PC-9 (cell line): ENCODE data around the gene EFCAB9. TPM values are rescaled to one million over a fixed set of nuclear protein-coding genes. Genes with fewer than 3 reads are reported as not detected.

Source experiments
- BruUV-seq: library from RNA; stranded (reverse); fragments of 400-500 nt; replicated peaks from 2 replicates; lab custom pipeline; 2021; lab: Mats Ljungman, UMichigan
- CTCF ChIA-PET: fragments of 300-600 bp; sonication (Branson Sonifier 250); formaldehyde crosslinking; loops from one replicate; lab custom pipeline; 2022; ENCODE audit warnings: antibody characterized with exemption; lab: Charles Lee
- POLR2A ChIA-PET: fragments of 300-600 bp; sonication (Branson Sonifier 250); formaldehyde crosslinking; loops from one replicate; lab custom pipeline; 2022; ENCODE audit warnings: antibody characterized with exemption; ENCODE audit not compliant: unreplicated experiment; lab: Charles Lee
- DNase-seq, 2 experiments: peaks; one replicate each; pipeline versions ENCODE4 v3.0.0 to v3.0.0-alpha.2; 2015 to 2022; ENCODE audit warnings: mixed read lengths in 1 of 2
- H2AFZ ChIP-seq: fragments of 200-600 bp; sonication (generic); 2 replicates; pipeline ENCODE4 v1.8.1; 2017; ENCODE audit warnings: antibody characterized with exemption
- H3F3A ChIP-seq: fragments of 200-600 bp; sonication (generic); 2 replicates; pipeline ENCODE4 v1.8.1; 2017; ENCODE audit warnings: antibody characterized with exemption, mild to moderate bottlenecking, low read depth; ENCODE audit not compliant: insufficient read depth
- H3K27ac ChIP-seq: fragments of 200-600 bp; sonication (generic); 2 replicates; pipeline ENCODE4 v1.6.1; 2016; ENCODE audit warnings: mixed run types
- H3K27me3 ChIP-seq: fragments of 200-600 bp; sonication (generic); 2 replicates; pipeline ENCODE4 v1.6.1; 2016; ENCODE audit warnings: low read depth, mixed run types; ENCODE audit not compliant: insufficient read depth
- H3K36me3 ChIP-seq: fragments of 200-600 bp; sonication (generic); 2 replicates; pipeline ENCODE4 v1.6.1; 2016; ENCODE audit warnings: low read depth, mixed run types
- H3K4me1 ChIP-seq: fragments of 200-600 bp; sonication (generic); replicated peaks from 2 replicates; pipeline ENCODE4 v1.6.1; 2016; ENCODE audit warnings: mixed run types; ENCODE audit not compliant: insufficient read depth
- H3K4me2 ChIP-seq: fragments of 200-600 bp; sonication (generic); 2 replicates; pipeline ENCODE4 v1.6.1; 2017; ENCODE audit warnings: mixed run types
- H3K4me3 ChIP-seq: fragments of 200-600 bp; sonication (generic); 2 replicates; pipeline ENCODE4 v1.6.1; 2016; ENCODE audit warnings: mixed run types
- H3K79me2 ChIP-seq: fragments of 200-600 bp; sonication (generic); 2 replicates; pipeline ENCODE4 v1.6.1; 2017; ENCODE audit warnings: low read depth, mixed run types
- H3K9me2 ChIP-seq: fragments of 200-600 bp; sonication (generic); 2 replicates; pipeline ENCODE4 v1.8.1; 2017; ENCODE audit warnings: mild to moderate bottlenecking; ENCODE audit not compliant: insufficient read depth
- H3K9me3 ChIP-seq: fragments of 200-600 bp; sonication (generic); 2 replicates; pipeline ENCODE4 v1.8.1; 2016; ENCODE audit warnings: low read depth; ENCODE audit not compliant: insufficient read depth
- H4K20me1 ChIP-seq: fragments of 200-600 bp; sonication (generic); 2 replicates; pipeline ENCODE4 v1.8.1; 2017; ENCODE audit not compliant: insufficient read depth
- CTCF ChIP-seq: fragments of 200-600 bp; sonication (generic); conservative IDR thresholded peaks from 2 replicates; pipeline ENCODE4 v1.6.1; 2017; ENCODE audit warnings: mixed run types, antibody characterized with exemption, mild to moderate bottlenecking, moderate library complexity
- EZH2 ChIP-seq: fragments of 200-600 bp; sonication (generic); IDR thresholded peaks from 2 replicates; pipeline ENCODE4 v1.8.0; 2017; ENCODE audit warnings: antibody characterized with exemption, low read depth
- intact Hi-C: fragments of 100-400 bp; cut with micrococcal nuclease; formaldehyde crosslinking; loops from one replicate; pipeline ENCODE4 v1.10.0; 2022; ENCODE audit not compliant: unreplicated experiment
- total RNA-seq: library from RNA; stranded (reverse); gene quantifications from 2 replicates; pipeline ENCODE4 v1.2.3, GENCODE V29; 2021

Gene EFCAB9
- total RNA-seq, 1 experiment from 2014 or later, result not detected

GRCh38 chr5:172224996-172225395 lies 31.0 kb downstream of the EFCAB9 start:
- intact Hi-C loops, result no loop called here
- no peak overlapping the region for H2AFZ ChIP-seq
- H3K4me1 ChIP-seq, result no peaks in the 10 kb centered on the region
- H4K20me1 ChIP-seq, result 0 out of 2 replicates have a peak, but pooled peaks cover 7% of the 10 kb centered on the region
- no peaks in the 10 kb centered on the region for H3K9me2 ChIP-seq
- no TSS peak for BruUV-seq
- H3K27me3 ChIP-seq, result no peaks in the 10 kb centered on the region
- H3K4me2 ChIP-seq, result no peak overlapping the region
- DNase-seq, result no peak
- no peaks in the 10 kb centered on the region for H3K36me3 ChIP-seq
- no peak overlapping the region for H3K27ac ChIP-seq
- no peaks in the 10 kb centered on the region for H3K79me2 ChIP-seq
- H3K4me3 ChIP-seq, result no peak overlapping the region
- H3F3A ChIP-seq, result no peaks in the 10 kb centered on the region
- H3K9me3 ChIP-seq, result no peaks in the 10 kb centered on the region
- ChIA-PET CTCF (no interaction called here), POLR2A (no interaction called here)
- TF ChIP-seq EZH2, result no peak

GRCh38 chr5:172229904-172230303 lies 35.9 kb downstream of the EFCAB9 start:
- Histone ChIP-seq H3K9me2 (no peaks in the 10 kb centered on the region), H2AFZ (no peak overlapping the region), H3K27me3 (no peaks in the 10 kb centered on the region), H4K20me1 (no peaks in the 10 kb centered on the region), H3K27ac (no peak overlapping the region), H3K79me2 (peaks cover 4% of the 10 kb centered on the region; the same call in 1 of the 2 replicates), H3F3A (no peaks in the 10 kb centered on the region), H3K4me2 (no peak overlapping the region), H3K4me3 (no peak overlapping the region), H3K36me3 (no peaks in the 10 kb centered on the region), H3K9me3 (no peaks in the 10 kb centered on the region), H3K4me1 (no peaks in the 10 kb centered on the region)
- intact Hi-C loops, result no loop called here
- no TSS peak for BruUV-seq
- DNase-seq, result no peak
- POLR2A ChIA-PET, result no interaction called here
- CTCF ChIA-PET, result no interaction called here
- TF ChIP-seq EZH2 (no peak), CTCF (no peak)

- CTCF ChIA-PET, result no interaction called here
- H3K4me3 ChIP-seq, result no peak overlapping the region
- POLR2A ChIA-PET, result no interaction called here
- H3K79me2 ChIP-seq, result peaks cover 9% of the 10 kb centered on the region
- no peaks in the 10 kb centered on the region for H3K9me2 ChIP-seq
- H2AFZ ChIP-seq, result no peak overlapping the region
- intact Hi-C loops, result no loop called here
- no peak for TF ChIP-seq CTCF
- TF ChIP-seq EZH2, result no peak
- DNase-seq, result no peak
- no peak overlapping the region for H3K27ac ChIP-seq
- H4K20me1 ChIP-seq, result no peaks in the 10 kb centered on the region
- H3K9me3 ChIP-seq, result no peaks in the 10 kb centered on the region
- BruUV-seq, result no TSS peak
- H3K4me1 ChIP-seq, result 0 out of 2 replicates have a peak, but pooled peaks cover 4% of the 10 kb centered on the region
- H3K27me3 ChIP-seq, result no peaks in the 10 kb centered on the region
- no peak overlapping the region for H3K4me2 ChIP-seq
- no peaks in the 10 kb centered on the region for H3K36me3 ChIP-seq
- H3F3A ChIP-seq, result peaks cover 5% of the 10 kb centered on the region; the same call in 1 of the 2 replicates
These were observed 40.1 kb downstream of the EFCAB9 start for GRCh38 chr5:172234031-172234430.
